Fibroblast of the conjunctiva (primary cell): Measurements from ENCODE around the gene CCDC14.
A peak's percentile ranks its signal among the peaks of the same experiment; 100 is the strongest.
"Not testable (repeated sequence)": the region's sequence is repeated elsewhere in the genome, so short reads cannot be mapped to it uniquely, and the experiment has no call there.

ENCODE experiments used
- DNase-seq: peaks from one replicate; pipeline ENCODE4 v3.0.0-alpha.2; 2010; ENCODE audit warnings: low read depth

Gene CCDC14

GRCh38 chr3:123966799-123967198 lies 5.8 kb upstream of the CCDC14 start:
- DNase-seq, result not testable (repeated sequence)

GRCh38 chr3:123964793-123965192 lies 3.8 kb upstream of the CCDC14 start:
- DNase-seq, result not testable (repeated sequence)

DNA sequence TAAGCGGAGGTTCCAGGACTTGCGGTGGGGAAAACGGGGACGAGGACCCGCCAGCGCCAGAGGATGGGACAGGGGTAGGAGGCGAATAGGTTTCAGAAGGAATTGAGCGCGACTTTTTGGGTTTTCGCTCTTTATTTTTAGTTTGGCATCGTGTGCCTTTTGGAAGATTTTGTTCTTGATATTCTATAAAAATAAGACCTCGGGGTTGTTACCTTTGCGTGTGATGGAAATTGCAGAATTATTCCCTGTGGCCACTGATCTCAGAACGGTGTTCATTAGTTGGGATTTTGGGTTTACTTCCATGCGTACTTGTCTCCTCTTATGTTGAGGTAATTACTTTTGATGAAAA lies 453 bp upstream of the CCDC14 start:
- no peak for DNase-seq

- DNase-seq, result no peak
Measured at GRCh38 chr3:123953735-123954134, 7.3 kb downstream of the CCDC14 start.

DNA sequence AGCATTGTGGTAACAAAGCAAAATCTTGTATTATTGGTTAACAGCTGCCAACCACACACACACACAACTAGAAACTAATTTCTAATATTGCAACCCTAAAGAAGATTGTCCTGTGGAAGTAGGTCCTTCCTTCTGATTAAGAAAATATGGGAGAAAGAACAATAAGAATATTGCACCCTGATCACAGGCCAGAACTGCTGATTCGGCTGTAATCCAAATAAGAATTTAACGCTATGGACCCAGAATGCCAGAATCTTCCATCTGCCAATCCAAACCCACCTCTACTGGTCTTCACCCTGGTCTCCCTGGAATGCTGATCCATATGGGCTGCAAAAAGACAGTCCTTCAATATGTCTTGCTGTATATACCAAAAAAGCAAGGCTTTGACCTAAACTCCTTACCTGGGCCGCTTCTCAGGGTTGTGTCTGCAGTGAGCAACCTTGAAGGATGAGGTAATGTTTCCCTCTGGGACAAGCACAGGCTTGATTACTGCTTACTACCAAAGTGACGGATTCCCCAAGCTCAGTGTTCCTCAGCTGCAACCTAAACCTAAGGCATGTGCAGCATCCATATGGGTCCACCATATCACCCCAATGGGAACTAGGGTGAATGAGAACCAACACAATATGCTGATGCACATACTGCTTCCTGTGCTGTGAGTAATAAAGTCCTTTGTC lies 8.0 kb downstream of the CCDC14 start:
- DNase-seq, result no peak

GRCh38 chr3:123951522-123952447 lies 9.2 kb downstream of the CCDC14 start:
- DNase-seq, result no peak

GRCh38 chr3:123949641-123950040 lies 11.4 kb downstream of the CCDC14 start:
- DNase-seq, result no peak

DNA sequence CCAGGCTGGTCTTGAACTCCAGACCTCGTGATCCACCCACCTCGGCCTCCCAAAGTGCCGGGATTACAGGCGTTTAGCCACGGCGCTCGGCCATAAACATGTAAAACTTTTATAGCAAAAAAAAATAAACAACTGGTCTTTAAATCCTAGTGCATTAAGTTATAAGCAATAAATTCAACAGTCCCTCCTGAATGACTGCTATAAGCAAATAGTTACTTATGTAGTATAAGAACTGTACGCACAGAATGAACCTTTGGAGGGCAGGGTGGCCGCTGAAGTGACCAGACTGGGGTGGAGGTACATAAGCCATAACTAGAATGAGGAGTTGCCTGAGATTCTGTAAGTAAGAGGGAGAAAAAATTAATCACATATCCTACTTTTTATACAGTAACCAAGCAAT lies 12.6 kb downstream of the CCDC14 start:
- DNase-seq, result no peak

DNA sequence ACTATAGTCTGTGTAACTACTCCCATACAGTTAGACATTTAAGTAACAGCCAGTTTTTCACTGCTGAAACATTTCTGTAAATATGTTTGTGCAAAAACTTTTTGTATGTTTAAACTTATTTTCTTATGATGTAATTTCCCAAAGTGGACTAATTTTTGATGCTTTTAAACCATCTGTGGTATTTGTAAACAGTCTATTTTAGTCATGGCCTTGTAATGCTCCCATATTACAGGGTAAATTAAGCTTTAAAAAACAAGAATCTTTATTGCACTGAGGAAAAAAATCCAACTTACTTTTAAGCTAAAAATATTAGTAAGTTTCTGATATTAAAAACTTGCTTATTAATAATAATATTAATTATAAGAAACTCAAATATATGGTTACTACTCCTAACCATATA lies 13.5 kb downstream of the CCDC14 start:
- no peak for DNase-seq

- no peak for DNase-seq
Measured at GRCh38 chr3:123941542-123941941, 19.5 kb downstream of the CCDC14 start.

- no peak for DNase-seq
Measured at GRCh38 chr3:123941121-123941520, 19.9 kb downstream of the CCDC14 start.

DNA sequence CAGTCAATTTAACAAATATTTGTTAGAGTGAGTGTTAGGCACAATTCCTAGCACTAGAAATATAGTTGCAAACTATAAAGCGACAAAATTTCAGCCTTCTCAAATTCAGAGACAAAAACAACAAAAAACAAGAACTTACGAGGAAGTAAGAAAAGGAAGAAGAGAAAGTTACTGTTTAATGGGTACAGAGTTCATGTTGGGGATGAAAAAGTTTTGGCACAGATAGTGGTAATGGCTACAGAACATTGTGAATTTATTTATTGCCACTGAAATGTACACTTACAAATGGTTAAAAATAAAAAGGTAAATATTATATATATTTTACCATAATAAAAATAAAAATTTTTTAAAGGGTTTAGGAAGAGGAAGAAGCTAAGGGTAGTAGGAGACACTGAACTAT lies 21.3 kb downstream of the CCDC14 start:
- DNase-seq, result no peak

DNA sequence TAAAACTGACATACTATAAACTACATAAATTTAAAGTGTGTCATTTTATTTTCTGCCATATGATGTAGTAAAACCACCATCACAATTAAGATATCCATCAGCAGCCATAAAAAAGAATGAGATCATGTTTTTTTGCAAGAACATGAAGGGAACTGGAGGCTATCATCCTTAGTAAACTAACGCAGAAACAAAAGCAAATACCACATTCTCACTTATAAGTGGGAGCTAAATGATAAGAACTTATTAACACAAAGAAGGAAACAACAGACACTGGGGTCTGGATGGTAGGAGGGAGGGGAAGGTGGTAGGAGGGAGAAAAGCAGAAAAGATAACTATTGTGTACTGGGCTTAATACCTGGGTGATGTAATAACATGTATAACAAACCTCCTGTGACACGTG lies 24.6 kb downstream of the CCDC14 start:
- DNase-seq, result no peak

- DNase-seq, result no peak
Measured at GRCh38 chr3:123935830-123936229, 25.2 kb downstream of the CCDC14 start.

DNA sequence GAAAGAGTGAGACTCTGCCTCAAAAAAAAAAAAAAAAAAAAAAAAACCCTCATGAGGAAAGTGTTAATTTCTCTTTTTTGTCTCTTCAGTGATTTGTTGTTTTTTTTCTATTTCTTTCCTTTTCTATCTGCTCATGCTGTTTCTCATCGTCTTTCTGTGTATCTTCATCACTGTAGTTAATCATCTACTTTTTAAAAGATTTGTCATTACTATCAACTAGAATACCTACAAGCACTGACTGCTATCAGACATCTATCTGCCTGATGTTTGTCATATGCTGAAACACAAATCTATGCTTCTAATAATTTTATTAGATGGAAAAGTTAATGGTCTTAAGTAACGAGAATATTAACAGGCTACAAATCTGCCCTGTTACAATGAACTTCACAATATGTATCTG lies 26.8 kb downstream of the CCDC14 start:
- DNase-seq, result no peak

DNA sequence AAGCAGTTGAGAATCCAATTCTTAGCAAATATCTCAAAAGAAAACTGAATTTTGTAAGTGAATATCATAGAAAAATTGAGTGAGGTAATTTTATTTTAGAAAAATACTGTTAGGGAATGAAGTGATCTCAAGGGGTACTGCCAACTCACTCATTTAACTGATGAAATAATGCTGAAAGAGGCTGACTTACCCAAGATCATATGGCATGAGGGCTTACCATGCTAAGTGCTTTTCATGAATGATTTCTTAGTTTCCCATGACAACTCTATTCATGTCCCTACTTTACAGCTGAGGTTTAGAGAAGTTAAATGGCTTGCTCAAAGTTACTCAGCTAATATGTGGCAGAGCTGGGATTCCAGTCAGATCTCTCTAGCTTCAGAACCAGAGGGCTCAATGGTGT lies 30.6 kb downstream of the CCDC14 start:
- DNase-seq, result peak; percentile 14

DNA sequence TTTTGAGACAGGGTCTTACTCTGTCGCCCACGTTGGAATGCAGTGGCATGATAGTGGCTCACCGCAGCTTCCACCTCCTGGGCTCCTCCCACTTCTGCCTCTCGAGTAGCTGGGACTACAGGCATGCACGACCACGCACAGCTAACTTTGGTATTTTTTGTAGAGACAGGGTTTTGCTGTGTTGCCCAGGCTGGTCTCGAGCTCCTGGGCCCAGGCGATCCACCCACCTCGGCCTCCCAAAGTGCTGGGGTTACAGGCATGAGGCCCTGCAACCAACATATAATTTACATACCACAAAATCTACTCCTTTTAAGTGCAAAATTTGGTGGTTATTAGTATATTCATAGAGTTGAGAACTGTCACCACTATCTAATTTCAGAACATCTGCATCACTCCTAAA lies 31.7 kb downstream of the CCDC14 start:
- DNase-seq, result no peak

DNA sequence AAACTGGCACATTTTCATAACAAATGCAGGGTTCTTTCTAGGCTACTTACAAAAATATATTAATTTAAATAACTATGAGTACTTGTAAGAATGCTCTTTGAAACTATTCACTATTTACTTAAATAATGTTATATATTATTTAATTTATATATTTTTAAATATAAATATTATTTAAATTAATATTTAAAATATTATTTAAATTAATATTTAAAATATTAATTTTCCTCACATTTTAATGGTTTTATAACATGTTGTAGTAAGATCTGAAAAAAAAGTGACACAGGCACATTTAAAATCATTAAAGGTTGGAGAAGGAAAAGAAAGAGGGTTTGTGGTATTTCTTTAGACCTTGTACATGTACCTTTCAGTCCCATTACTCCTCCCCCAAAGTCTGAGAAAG lies 34.6 kb downstream of the CCDC14 start:
- DNase-seq, result no peak

- no peak for DNase-seq
Measured at GRCh38 chr3:123920868-123921267, 40.2 kb downstream of the CCDC14 start.

DNA sequence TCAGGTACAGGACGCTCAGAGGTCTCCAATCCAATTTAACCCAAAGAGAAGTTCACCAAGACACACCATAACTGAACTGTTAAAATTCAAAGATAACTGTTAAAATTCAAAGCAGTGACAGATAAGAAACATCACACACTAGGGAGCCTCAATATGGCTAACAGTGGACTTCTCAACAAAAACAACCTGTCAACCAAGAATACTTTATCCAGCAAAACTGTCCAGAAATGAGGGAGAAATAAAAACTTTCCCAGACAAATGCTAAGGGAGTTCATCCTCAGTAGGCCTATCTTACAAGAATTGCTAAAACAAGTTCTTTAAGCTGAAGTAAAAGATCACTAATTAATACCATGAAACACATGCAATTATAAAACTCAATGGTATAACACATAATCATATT lies 40.6 kb downstream of the CCDC14 start:
- no peak for DNase-seq

DNA sequence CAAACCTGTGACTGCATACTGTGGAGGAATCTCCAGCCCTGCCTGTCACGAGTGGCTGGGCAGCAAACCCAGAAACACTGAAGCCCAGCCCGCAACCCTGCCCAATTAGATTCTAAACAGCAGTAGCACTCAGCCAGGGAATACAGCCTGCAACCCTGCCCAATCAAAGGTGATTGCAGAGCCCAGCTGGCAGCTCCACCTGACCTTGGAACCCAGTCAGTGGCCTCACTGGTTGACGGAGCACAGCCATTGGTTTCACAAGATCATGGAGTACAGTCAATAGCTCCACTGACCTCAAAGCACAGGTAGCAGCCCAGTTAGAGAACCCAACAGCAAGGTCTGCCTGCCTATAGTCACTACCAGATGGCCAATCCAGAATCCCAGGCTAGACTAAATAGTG lies 41.7 kb downstream of the CCDC14 start:
- DNase-seq, result no peak

GRCh38 chr3:123914829-123915228 lies 46.2 kb downstream of the CCDC14 start:
- no peak for DNase-seq

DNA sequence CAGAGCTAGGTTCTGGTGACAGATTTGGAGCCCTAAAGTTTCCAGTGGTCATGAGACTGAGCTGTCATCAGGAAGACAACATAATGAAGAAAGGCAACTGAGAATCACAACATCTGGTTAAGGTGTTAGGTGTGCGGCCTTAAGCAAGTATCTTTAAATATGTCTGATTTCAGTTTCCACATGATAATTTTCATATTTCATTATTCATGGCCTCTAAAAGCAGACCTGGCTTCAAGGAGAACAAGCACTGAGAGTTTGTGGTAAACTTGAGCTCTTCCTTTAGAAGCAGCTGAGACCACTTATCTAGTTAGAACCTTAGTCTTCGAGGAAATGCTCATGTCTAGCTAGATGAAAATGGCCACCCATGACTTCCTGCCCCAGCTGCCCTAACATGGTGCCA lies 51.2 kb downstream of the CCDC14 start:
- DNase-seq, result no peak

DNA sequence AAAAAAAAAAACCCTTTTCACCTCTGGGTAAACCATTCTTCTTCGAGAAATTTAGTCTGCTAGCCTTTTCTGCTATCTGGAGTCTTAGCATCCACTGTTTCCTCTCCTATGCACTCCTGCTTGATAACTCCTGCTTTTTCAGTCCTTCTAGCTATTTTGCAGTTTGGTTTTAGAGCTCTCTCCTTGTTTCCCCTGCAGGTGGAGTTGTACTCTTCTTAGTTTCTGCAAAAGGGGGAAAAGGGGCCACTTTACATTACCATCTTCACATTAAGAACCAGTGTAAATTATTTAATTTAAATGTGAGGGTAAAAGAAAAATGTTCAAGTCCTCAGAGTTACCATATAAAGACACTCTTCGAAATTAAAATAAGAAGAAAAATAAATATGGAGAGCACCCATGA lies 53.3 kb downstream of the CCDC14 start:
- no peak for DNase-seq
